Naive thymus-derived CD4-positive, alpha-beta T cell (primary cell): ENCODE results near the gene SPCS1. TPM values are rescaled to one million over a fixed set of nuclear protein-coding genes. Genes with fewer than 3 reads are reported as not detected.
"Not testable (repeated sequence)": the region's sequence is repeated elsewhere in the genome, so short reads cannot be mapped to it uniquely, and the experiment has no call there.

Experiments used
- ATAC-seq: fragments of 150-1000 bp; cut with Tn5 transposase; 2 replicates; pipeline ENCODE4 v1.10.0; 2021; ENCODE audit warnings: mild to moderate bottlenecking, moderate library complexity
- CTCF ChIA-PET: fragments of 350-600 bp; sonication (Branson Sonifier 250); formaldehyde crosslinking; loops from one replicate; lab custom pipeline; 2021; ENCODE audit warnings: antibody characterized with exemption; lab: Charles Lee
- POLR2A ChIA-PET: fragments of 350-600 bp; sonication (Branson Sonifier 250); formaldehyde crosslinking; loops from one replicate; lab custom pipeline; 2021; ENCODE audit warnings: antibody characterized with exemption, inconsistent platforms; lab: Charles Lee
- DNase-seq, 9 donors: peaks; one replicate each; pipeline versions ENCODE4 v3.0.0 to v3.0.0-alpha.2; 2020 to 2022; ENCODE audit warnings: mixed read lengths in 1 of 9
- H3K27ac ChIP-seq: one replicate; pipeline ENCODE4 v1.7.0; 2013; ENCODE audit warnings: mild to moderate bottlenecking, low read depth, low read length, moderate library complexity
- H3K27me3 ChIP-seq, 2 donors: one replicate each; pipeline ENCODE4 v1.7.0; 2013; ENCODE audit warnings: low read length in 2 of 2, mild to moderate bottlenecking in 2 of 2, moderate library complexity in 2 of 2; ENCODE audit not compliant: control insufficient read depth in 2 of 2, insufficient read depth in 2 of 2
- H3K36me3 ChIP-seq, 3 experiments: 1 replicate in 2 of 3; 2 replicates in 1 of 3; pipeline ENCODE4 v1.7.0; 2013; ENCODE audit warnings: low read length in 3 of 3, mild to moderate bottlenecking in 3 of 3, moderate library complexity in 1 of 3; ENCODE audit not compliant: insufficient read depth in 3 of 3, control insufficient read depth in 2 of 3
- H3K4me1 ChIP-seq, 2 donors: one replicate each; pipeline ENCODE4 v1.7.0; 2013; ENCODE audit warnings: low read length in 2 of 2, mild to moderate bottlenecking in 2 of 2, moderate library complexity in 1 of 2; ENCODE audit not compliant: control insufficient read depth in 2 of 2, insufficient read depth in 2 of 2
- H3K4me3 ChIP-seq: 2 replicates; pipeline ENCODE4 v1.7.0; 2013; ENCODE audit warnings: mild to moderate bottlenecking, low read length
- H3K9me3 ChIP-seq, 3 experiments: 1 replicate in 2 of 3; 2 replicates in 1 of 3; pipeline ENCODE4 v1.7.0; 2013; ENCODE audit warnings: low read length in 3 of 3; ENCODE audit not compliant: control insufficient read depth in 2 of 3
- H3K27ac Mint-ChIP-seq, 9 donors: one replicate each; pipeline ENCODE4 v1.8.0; 2020 to 2022; ENCODE audit warnings: mixed read lengths in 9 of 9, mild to moderate bottlenecking in 8 of 9, moderate library complexity in 5 of 9, inconsistent platforms in 2 of 9
- H3K27me3 Mint-ChIP-seq, 5 donors: one replicate each; pipeline ENCODE4 v1.8.0; 2021 to 2022; ENCODE audit warnings: mixed read lengths in 5 of 5, mild to moderate bottlenecking in 1 of 5
- H3K36me3 Mint-ChIP-seq, 5 donors: one replicate each; pipeline ENCODE4 v1.8.0; 2020 to 2022; ENCODE audit warnings: mixed read lengths in 5 of 5, mild to moderate bottlenecking in 3 of 5, inconsistent platforms in 1 of 5
- H3K4me1 Mint-ChIP-seq, 7 donors: one replicate each; pipeline ENCODE4 v1.8.0; 2020 to 2022; ENCODE audit warnings: mixed read lengths in 7 of 7, mild to moderate bottlenecking in 3 of 7, inconsistent platforms in 1 of 7
- H3K4me3 Mint-ChIP-seq, 10 donors: one replicate each; pipeline ENCODE4 v1.8.0; 2020 to 2022; ENCODE audit warnings: mild to moderate bottlenecking in 10 of 10, mixed read lengths in 10 of 10, moderate library complexity in 6 of 10, inconsistent platforms in 2 of 10
- H3K9me3 Mint-ChIP-seq, 11 donors: one replicate each; pipeline ENCODE4 v1.8.0; 2020 to 2022; ENCODE audit warnings: mixed read lengths in 11 of 11, mild to moderate bottlenecking in 4 of 11, inconsistent platforms in 1 of 11, moderate library complexity in 1 of 11
- intact Hi-C, 2 donors: fragments of 100-400 bp; cut with micrococcal nuclease; formaldehyde crosslinking; loops; one replicate each; pipeline ENCODE4 v1.15.1; 2023
- polyA plus RNA-seq, 2 donors: library from polyadenylated mRNA; unstranded; fragments of 300-500 nt; fragmentation: Illumina TruSeq; gene quantifications; one replicate each; pipeline ENCODE4 v1.2.3, GENCODE V29; 2021
- total RNA-seq, 6 experiments: library from RNA in 5 of 6; stranded (reverse) in 5 of 6; gene quantifications; 1 replicate in 5 of 6; 2 replicates in 1 of 6; pipeline ENCODE4 v1.2.3 and lab custom pipeline; 2021 to 2026

SPCS1 gene
- total and polyA plus RNA-seq, 7 experiments from 2014 or later: 55.0 to 379 (median 81.2) TPM

GRCh38 chr3:52676201-52676600 lies 29.7 kb upstream of the SPCS1 start:
- ATAC-seq, H3K4me3 ChIP-seq, H3K27ac ChIP-seq, CTCF ChIA-PET, H3K4me1 ChIP-seq, H3K4me3 Mint-ChIP-seq, H3K9me3 Mint-ChIP-seq, DNase-seq, H3K9me3 ChIP-seq, H3K27me3 Mint-ChIP-seq, POLR2A ChIA-PET, H3K27me3 ChIP-seq, H3K27ac Mint-ChIP-seq, intact Hi-C loops: not testable (repeated sequence)
- peaks cover 21 to 61% (median 30%) of the 10 kb centered on the region in 3 experiments for H3K36me3 ChIP-seq
- Mint-ChIP-seq H3K36me3 (peaks cover 25 to 47% (median 42%) of the 10 kb centered on the region in 5 donors), H3K4me1 (peaks cover 16 to 40% (median 26%) of the 10 kb centered on the region in 7 donors)

- intact Hi-C loops: no loop called here
- POLR2A ChIA-PET: no interaction called here
- no peaks in the 10 kb centered on the region for H3K27me3 Mint-ChIP-seq
- peaks cover 25 to 45% (median 31%) of the 10 kb centered on the region in 7 donors for H3K4me1 Mint-ChIP-seq
- peaks cover 18 to 45% (median 37%) of the 10 kb centered on the region in 5 donors for H3K36me3 Mint-ChIP-seq
- CTCF ChIA-PET: interaction anchor here (0.6 kb wide), 1 partner anchor 789 kb away, joined by 3 read pairs; no protein-coding TSS in a partner anchor
- no peaks in the 10 kb centered on the region for H3K9me3 ChIP-seq
- peak overlapping the region in 2 of 9 donors; percentile 10 to 69 for H3K27ac Mint-ChIP-seq
- no peak overlapping the region for H3K4me3 Mint-ChIP-seq
- ATAC-seq (no peak), DNase-seq (no peak)
- H3K4me1 ChIP-seq: no peaks in the 10 kb centered on the region
- H3K9me3 Mint-ChIP-seq: no peaks in the 10 kb centered on the region
- peaks cover 11 to 45% (median 33%) of the 10 kb centered on the region in 3 experiments for H3K36me3 ChIP-seq
- H3K27me3 ChIP-seq: no peaks in the 10 kb centered on the region
- H3K4me3 ChIP-seq: no peak overlapping the region
- H3K27ac ChIP-seq: no peak overlapping the region
Observed at GRCh38 chr3:52678265-52679198, 27.4 kb upstream of the SPCS1 start.

- POLR2A ChIA-PET: no interaction called here
- H3K36me3 ChIP-seq: peaks cover 11 to 45% (median 33%) of the 10 kb centered on the region in 3 experiments
- no peak for DNase-seq
- H3K4me1 ChIP-seq: peaks cover 0 to 4% of the 10 kb centered on the region in 2 donors
- Mint-ChIP-seq H3K36me3 (peaks cover 18 to 45% (median 37%) of the 10 kb centered on the region in 5 donors), H3K9me3 (no peaks in the 10 kb centered on the region), H3K4me3 (no peak overlapping the region), H3K4me1 (peaks cover 22 to 52% (median 37%) of the 10 kb centered on the region in 7 donors), H3K27ac (peak overlapping the region in 2 of 9 donors; percentile 10 to 69), H3K27me3 (no peaks in the 10 kb centered on the region)
- no peak for ATAC-seq
- H3K27ac ChIP-seq: no peak overlapping the region
- no peaks in the 10 kb centered on the region for H3K27me3 ChIP-seq
- intact Hi-C loops: no loop called here
- H3K9me3 ChIP-seq: no peaks in the 10 kb centered on the region
- no peak overlapping the region for H3K4me3 ChIP-seq
- CTCF ChIA-PET: no interaction called here
Observed at GRCh38 chr3:52679199-52679538, 26.7 kb upstream of the SPCS1 start.

GRCh38 chr3:52679811-52680210 lies 26.1 kb upstream of the SPCS1 start:
- Mint-ChIP-seq H3K9me3 (no peaks in the 10 kb centered on the region), H3K27me3 (no peaks in the 10 kb centered on the region), H3K4me1 (peaks cover 26 to 56% (median 43%) of the 10 kb centered on the region in 7 donors), H3K27ac (peak overlapping the region in 4 of 9 donors; percentile 10 to 44 (median 36)), H3K4me3 (no peak overlapping the region), H3K36me3 (peaks cover 18 to 45% (median 36%) of the 10 kb centered on the region in 5 donors)
- H3K4me1 ChIP-seq: peaks cover 5 to 10% of the 10 kb centered on the region in 2 donors
- H3K27me3 ChIP-seq: no peaks in the 10 kb centered on the region
- intact Hi-C loops: loop anchor here (10.0 kb wide), 2 partner anchors 225 to 405 kb away; partner anchors contain the start of genes NISCH (in 1 of the 2), TNNC1 (in 1 of the 2) and WDR82 (in 1 of the 2)
- no peak overlapping the region for H3K27ac ChIP-seq
- no peak overlapping the region for H3K4me3 ChIP-seq
- H3K9me3 ChIP-seq: no peaks in the 10 kb centered on the region
- peaks cover 11 to 43% (median 33%) of the 10 kb centered on the region in 3 experiments for H3K36me3 ChIP-seq
- DNase-seq: no peak
- ChIA-PET POLR2A (no interaction called here), CTCF (no interaction called here)
- no peak for ATAC-seq

GRCh38 chr3:52681596-52681995 lies 24.3 kb upstream of the SPCS1 start:
- H3K9me3 ChIP-seq: no peaks in the 10 kb centered on the region
- peak overlapping the region in 4 of 10 donors; percentile 16 to 34 (median 29) for H3K4me3 Mint-ChIP-seq
- H3K36me3 Mint-ChIP-seq: peaks cover 16 to 34% (median 28%) of the 10 kb centered on the region in 5 donors
- intact Hi-C loops: loop anchor here (10.0 kb wide), 2 partner anchors 227 to 407 kb away; partner anchors contain the start of genes NISCH (in 1 of the 2), TNNC1 (in 1 of the 2) and WDR82 (in 1 of the 2)
- peaks cover 7 to 33% (median 29%) of the 10 kb centered on the region in 3 experiments for H3K36me3 ChIP-seq
- H3K4me3 ChIP-seq: no peak overlapping the region
- ATAC-seq (no peak), DNase-seq (no peak)
- peaks cover 30 to 63% (median 53%) of the 10 kb centered on the region in 7 donors for H3K4me1 Mint-ChIP-seq
- POLR2A ChIA-PET: no interaction called here
- H3K27ac ChIP-seq: no peak overlapping the region
- peaks cover 14 to 16% of the 10 kb centered on the region in 2 donors for H3K4me1 ChIP-seq
- CTCF ChIA-PET: no interaction called here
- H3K27me3 ChIP-seq: no peaks in the 10 kb centered on the region
- H3K27me3 Mint-ChIP-seq: no peaks in the 10 kb centered on the region
- peaks cover 0 to 2% (median 0%) of the 10 kb centered on the region in 11 donors for H3K9me3 Mint-ChIP-seq
- H3K27ac Mint-ChIP-seq: peak overlapping the region in 7 of 9 donors; percentile 3 to 84 (median 27)

GRCh38 chr3:52682016-52682415 lies 23.9 kb upstream of the SPCS1 start:
- Histone ChIP-seq H3K36me3 (peaks cover 7 to 33% (median 26%) of the 10 kb centered on the region in 3 experiments), H3K27ac (no peak overlapping the region), H3K9me3 (no peaks in the 10 kb centered on the region), H3K4me1 (peaks cover 18 to 20% of the 10 kb centered on the region in 2 donors), H3K27me3 (no peaks in the 10 kb centered on the region), H3K4me3 (no peak overlapping the region)
- POLR2A ChIA-PET: no interaction called here
- peaks cover 0 to 2% (median 0%) of the 10 kb centered on the region in 11 donors for H3K9me3 Mint-ChIP-seq
- peak overlapping the region in 3 of 10 donors; percentile 16 to 33 (median 24) for H3K4me3 Mint-ChIP-seq
- peaks cover 33 to 68% (median 55%) of the 10 kb centered on the region in 7 donors for H3K4me1 Mint-ChIP-seq
- no peaks in the 10 kb centered on the region for H3K27me3 Mint-ChIP-seq
- peak overlapping the region in 6 of 9 donors; percentile 19 to 84 (median 41) for H3K27ac Mint-ChIP-seq
- peaks cover 12 to 30% (median 26%) of the 10 kb centered on the region in 5 donors for H3K36me3 Mint-ChIP-seq
- ATAC-seq: no peak
- CTCF ChIA-PET: no interaction called here
- intact Hi-C loops: loop anchor here (10.0 kb wide), 2 partner anchors 227 to 407 kb away; partner anchors contain the start of genes NISCH (in 1 of the 2), TNNC1 (in 1 of the 2) and WDR82 (in 1 of the 2)
- DNase-seq: peak in 1 of 9 donors; percentile 33
